HepG2 (cell line): Measurements from ENCODE around the gene SF3A2. TPM values are rescaled to one million over a fixed set of nuclear protein-coding genes. Genes with fewer than 3 reads are reported as not detected.

ENCODE experiments used
- AHDC1 ChIP-seq: sonication (generic); formaldehyde crosslinking; IDR thresholded peaks from 2 replicates; pipeline ENCODE4 v1.5.1; 2020; ENCODE audit warnings: mild to moderate bottlenecking, missing genetic modification reagents, borderline replicate concordance
- BCLAF1 ChIP-seq: fragments of 450-650 bp; IDR thresholded peaks from 2 replicates; pipeline ENCODE4 v1.6.1; 2017; ENCODE audit warnings: mild to moderate bottlenecking
- IRX3 ChIP-seq: sonication (generic); formaldehyde crosslinking; IDR thresholded peaks from 2 replicates; pipeline ENCODE4 v1.8.1; 2023; ENCODE audit warnings: mild to moderate bottlenecking, low read depth, missing genetic modification reagents, borderline replicate concordance
- MXI1 ChIP-seq: IDR thresholded peaks from 3 replicates; pipeline ENCODE4 v1.6.1; 2012; ENCODE audit warnings: low read depth, low read length, inconsistent platforms, borderline replicate concordance
- POLR2AphosphoS2 ChIP-seq: IDR thresholded peaks from 2 replicates; pipeline ENCODE4 v1.6.1; 2011; ENCODE audit warnings: low read depth, low read length, improper control_type of control experiment
- SP5 ChIP-seq: IDR thresholded peaks from 2 replicates; pipeline ENCODE4 v1.6.1; 2016; ENCODE audit warnings: low read depth, borderline replicate concordance
- SRF ChIP-seq: IDR thresholded peaks from 2 replicates; pipeline ENCODE4 v1.6.1; 2011; ENCODE audit warnings: mild to moderate bottlenecking, low read depth, low read length, moderate library complexity
- ZBTB49 ChIP-seq: sonication (generic); formaldehyde crosslinking; IDR thresholded peaks from 2 replicates; pipeline ENCODE4 v1.4.0; 2020; ENCODE audit warnings: missing genetic modification reagents, borderline replicate concordance
- ZFY ChIP-seq: sonication (generic); formaldehyde crosslinking; IDR thresholded peaks from 2 replicates; pipeline ENCODE4 v1.4.0; 2020; ENCODE audit warnings: missing genetic modification reagents
- ZNF629 ChIP-seq: sonication (generic); formaldehyde crosslinking; conservative IDR thresholded peaks from 2 replicates; pipeline ENCODE4 v1.5.0; 2020; ENCODE audit warnings: missing genetic modification reagents
- ZSCAN29 ChIP-seq: sonication (generic); formaldehyde crosslinking; conservative IDR thresholded peaks from 2 replicates; pipeline ENCODE4 v1.4.0; 2020; ENCODE audit warnings: mild to moderate bottlenecking, missing genetic modification reagents
- polyA plus RNA-seq, 8 experiments: library from polyadenylated mRNA; depleted of rRNA in 3 of 8; stranded (reverse) in 7 of 8; unstranded in 1 of 8; fragments of >200 nt; fragmentation: Illumina TruSeq in 4 of 8; extraction: Trizol in 4 of 8; gene quantifications; 2 replicates each; pipeline versions ENCODE4 v1.2.1 to v1.2.3, GENCODE V29; 2011 to 2016; ENCODE audit warnings: low read depth in 4 of 8, missing spikeins in 1 of 8, mixed read lengths in 1 of 8; ENCODE audit not compliant: insufficient read depth in 1 of 8
- total RNA-seq, 5 experiments: library from RNA; depleted of rRNA; stranded (reverse); fragments of >200 nt; fragmentation: Illumina TruSeq; extraction: Trizol; gene quantifications; 2 replicates each; pipeline ENCODE4 v1.2.3, GENCODE V29; 2016; ENCODE audit warnings: low read depth in 1 of 5
- TF ChIP-seq, protein P1 (sequence below): sonication (generic); formaldehyde crosslinking; IDR thresholded peaks from 2 replicates; pipeline ENCODE4 v1.4.0; 2020; ENCODE audit warnings: mild to moderate bottlenecking, missing genetic modification reagents

Gene SF3A2
- total and polyA plus RNA-seq, 2 of the 13 experiments (the other 11 are each of a cell fraction or from before 2014, with no cell fraction given), result 8.6 to 8.8 TPM

- TF ChIP-seq, protein P1, sequence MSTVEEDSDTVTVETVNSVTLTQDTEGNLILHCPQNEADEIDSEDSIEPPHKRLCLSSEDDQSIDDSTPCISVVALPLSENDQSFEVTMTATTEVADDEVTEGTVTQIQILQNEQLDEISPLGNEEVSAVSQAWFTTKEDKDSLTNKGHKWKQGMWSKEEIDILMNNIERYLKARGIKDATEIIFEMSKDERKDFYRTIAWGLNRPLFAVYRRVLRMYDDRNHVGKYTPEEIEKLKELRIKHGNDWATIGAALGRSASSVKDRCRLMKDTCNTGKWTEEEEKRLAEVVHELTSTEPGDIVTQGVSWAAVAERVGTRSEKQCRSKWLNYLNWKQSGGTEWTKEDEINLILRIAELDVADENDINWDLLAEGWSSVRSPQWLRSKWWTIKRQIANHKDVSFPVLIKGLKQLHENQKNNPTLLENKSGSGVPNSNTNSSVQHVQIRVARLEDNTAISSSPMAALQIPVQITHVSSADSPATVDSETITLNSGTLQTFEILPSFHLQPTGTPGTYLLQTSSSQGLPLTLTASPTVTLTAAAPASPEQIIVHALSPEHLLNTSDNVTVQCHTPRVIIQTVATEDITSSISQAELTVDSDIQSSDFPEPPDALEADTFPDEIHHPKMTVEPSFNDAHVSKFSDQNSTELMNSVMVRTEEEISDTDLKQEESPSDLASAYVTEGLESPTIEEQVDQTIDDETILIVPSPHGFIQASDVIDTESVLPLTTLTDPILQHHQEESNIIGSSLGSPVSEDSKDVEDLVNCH (CRISPR knock-in tag), result no peak
- TF ChIP-seq SP5 (CRISPR knock-in tag) (no peak), IRX3 (CRISPR knock-in tag) (no peak), ZSCAN29 (CRISPR knock-in tag) (no peak), ZFY (CRISPR knock-in tag) (no peak), SRF (no peak), BCLAF1 (no peak), POLR2AphosphoS2 (peak; percentile 35; the same call in 1 of the 2 replicates), MXI1 (no peak), ZBTB49 (CRISPR knock-in tag) (no peak), ZNF629 (CRISPR knock-in tag) (peak; percentile 64; the same call in 1 of the 2 replicates), AHDC1 (CRISPR knock-in tag) (no peak)
- TF ChIP-seq, all 625 proteins: peak for 4
These were observed 49.9 kb downstream of the SF3A2 start (continued) for GRCh38 chr19:2286402-2287140.
